ENCODE data around the gene C1S. TPM values are rescaled to one million over a fixed set of nuclear protein-coding genes. Genes with fewer than 3 reads are reported as not detected.

C1S gene
- total RNA-seq, 2 donors from 2014 or later: 222 to 287 TPM

DNA sequence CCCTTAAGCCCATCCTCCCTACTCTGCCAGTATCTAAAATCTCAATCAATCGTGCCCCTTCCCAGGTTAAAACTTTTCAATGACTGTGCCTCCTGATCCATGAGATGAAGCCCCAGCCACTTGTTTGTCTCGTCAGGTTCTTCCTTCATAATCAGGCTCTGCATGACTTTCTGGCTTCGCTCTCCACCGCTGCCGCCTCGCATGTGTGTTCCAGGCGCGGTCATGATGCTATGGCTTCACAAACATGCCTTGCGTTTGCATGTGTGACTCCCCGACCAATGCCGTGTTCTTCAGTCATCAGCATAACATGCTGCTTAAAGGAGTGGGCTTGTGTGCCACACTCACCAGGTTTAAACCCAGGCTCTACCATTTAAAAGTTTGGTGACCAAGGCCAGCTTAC is 53.5 kb downstream of the C1S start:
- intact Hi-C loops (cut with DNase I): no loop called here
- ATAC-seq: no peak
- DNase-seq: no peak

- DNase-seq (no peak), ATAC-seq (no peak)
- intact Hi-C loops (cut with DNase I): no loop called here
These were observed 54.3 kb downstream of the C1S start for GRCh38 chr12:7114851-7115250.

DNA sequence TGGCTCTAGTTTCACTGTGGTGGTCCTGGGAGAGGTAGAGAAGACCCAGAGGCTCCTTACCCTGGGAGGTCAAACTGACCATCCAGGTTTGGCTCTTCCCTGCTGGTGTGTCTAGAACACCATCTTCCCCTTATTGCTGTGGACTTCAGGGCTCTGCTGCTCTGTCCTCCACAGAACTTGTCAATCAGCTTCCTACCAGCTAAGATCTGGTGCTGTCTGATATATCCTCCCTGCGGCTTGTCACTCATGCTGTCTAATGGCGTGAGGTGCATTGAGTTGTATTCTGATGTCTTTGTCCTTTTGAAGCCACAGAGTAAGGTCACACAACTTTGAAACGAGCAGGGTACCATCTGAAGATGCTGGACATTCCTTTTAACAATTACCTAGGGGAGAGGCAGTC is 55.7 kb downstream of the C1S start:
- DNase-seq (no peak), ATAC-seq (no peak)
- intact Hi-C loops (cut with DNase I): no loop called here

DNA sequence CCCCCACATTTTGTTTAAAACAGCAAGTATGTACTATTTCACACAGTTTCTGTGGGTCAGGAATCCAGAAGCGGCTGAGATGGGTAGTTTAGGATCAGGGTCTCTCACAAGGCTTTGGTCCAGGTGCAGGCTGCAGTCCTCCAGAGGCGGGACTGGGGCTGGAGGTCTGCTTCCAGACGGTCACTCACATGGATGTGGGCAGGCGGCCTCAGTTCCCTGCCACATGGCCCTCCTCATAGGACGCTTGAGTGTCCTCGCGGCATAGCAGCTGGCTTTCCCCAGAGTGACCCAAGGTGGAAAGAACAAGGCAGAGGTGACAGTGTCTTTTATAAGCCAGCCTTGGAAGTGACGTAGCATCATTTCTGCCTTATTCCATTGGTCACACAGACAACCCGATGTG is 56.4 kb downstream of the C1S start:
- intact Hi-C loops (cut with DNase I): no loop called here
- no peak for ATAC-seq
- DNase-seq: no peak

- no peak for DNase-seq
- intact Hi-C loops (cut with DNase I): no loop called here
- no peak for ATAC-seq
These were observed 57.2 kb downstream of the C1S start for GRCh38 chr12:7117670-7118069.

GRCh38 chr12:7118881-7119280 is 58.4 kb downstream of the C1S start:
- no peak for ATAC-seq
- intact Hi-C loops (cut with DNase I): no loop called here
- DNase-seq: no peak

DNA sequence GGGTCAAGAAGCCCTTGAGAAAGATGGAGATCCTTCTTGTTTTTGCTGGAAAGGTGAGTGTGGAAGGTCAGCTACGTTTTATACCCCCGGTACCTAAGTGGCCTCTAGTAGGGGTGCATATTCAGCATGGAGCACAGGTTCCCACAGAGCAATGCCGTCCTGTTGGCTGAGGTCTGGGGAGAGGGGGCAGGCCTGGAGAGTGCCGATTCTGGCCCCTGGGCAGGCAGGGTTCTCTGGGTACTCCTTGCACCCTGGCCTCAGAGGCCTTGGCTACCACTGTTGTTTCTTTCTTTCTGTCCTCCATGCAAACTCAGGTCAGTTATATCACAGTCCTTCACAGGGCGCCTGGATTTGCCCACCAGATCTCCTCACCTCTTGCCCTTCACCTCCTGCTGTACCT is 59.6 kb downstream of the C1S start:
- DNase-seq (no peak), ATAC-seq (no peak)
- intact Hi-C loops (cut with DNase I): no loop called here

Other genes starting within 250 kb of the C1S start
- 1 to 10 TPM; 5.3 to 8.4 TPM for gene GPR162, start 238.9 kb upstream of the C1S start, total RNA-seq
- gene P3H3, start 232.3 kb upstream of the C1S start, total RNA-seq: 10 to 100 TPM; 13.2 to 22.3 TPM
- 1 to 10 TPM; 2.3 to 5.8 TPM for gene GNB3, start 219.8 kb upstream of the C1S start, total RNA-seq
- under 1 TPM in 1 of 2 donors, not detected in 1; 0.82 TPM for gene CDCA3, start 209.4 kb upstream of the C1S start, total RNA-seq
- gene USP5, start 208.6 kb upstream of the C1S start, total RNA-seq: 10 to 100 TPM; 63.4 to 65.4 TPM
- gene TPI1, start 193.2 kb upstream of the C1S start, total RNA-seq: 100 to 1,000 TPM; 642 to 858 TPM
- 1 to 10 TPM; 3.7 to 4.1 TPM for gene SPSB2, start 187.4 kb upstream of the C1S start, total RNA-seq
- gene LRRC23, start 155.9 kb upstream of the C1S start, total RNA-seq: 10 to 100 TPM in 1 of 2 donors, 1 to 10 TPM in 1; 8.1 to 10.5 TPM
- 10 to 100 TPM; 12.8 to 24.9 TPM for gene ENO2, start 146.1 kb upstream of the C1S start, total RNA-seq
- 10 to 100 TPM; 75.3 to 83.1 TPM for gene ATN1, start 132.8 kb upstream of the C1S start, total RNA-seq
- gene RNU7-1, start 116.9 kb upstream of the C1S start, total RNA-seq: not detected
- gene C12orf57, start 116.7 kb upstream of the C1S start, total RNA-seq: 100 to 1,000 TPM; 249 to 282 TPM
- 10 to 100 TPM; 13.0 to 18.9 TPM for gene PTPN6, start 109.4 kb upstream of the C1S start, total RNA-seq
- gene PHB2, start 90.1 kb upstream of the C1S start, total RNA-seq: 100 to 1,000 TPM; 117 to 157 TPM
- gene EMG1, start 89.8 kb upstream of the C1S start, total RNA-seq: 10 to 100 TPM; 34.4 to 36.6 TPM
- gene LPCAT3, start 42.2 kb upstream of the C1S start, total RNA-seq: 10 to 100 TPM; 22.6 to 29.4 TPM
- 100 to 1,000 TPM; 331 to 488 TPM for gene C1R, start 31.7 kb downstream of the C1S start, total RNA-seq
- 10 to 100 TPM; 23.0 to 29.8 TPM for gene C1RL, start 48.5 kb downstream of the C1S start, total RNA-seq
- 1 to 10 TPM in 1 of 2 donors, under 1 TPM in 1; 0.97 to 2.1 TPM for gene RBP5, start 68.2 kb downstream of the C1S start, total RNA-seq
- gene CLSTN3, start 69.7 kb downstream of the C1S start, total RNA-seq: 10 to 100 TPM; 14.7 to 17.0 TPM
- gene PEX5, start 129.0 kb downstream of the C1S start, total RNA-seq: 10 to 100 TPM; 31.5 to 33.1 TPM
- not detected for gene ACSM4, start 243.4 kb downstream of the C1S start, total RNA-seq